KMS-11 (cell line): Measurements from ENCODE around the gene NR2E3.
A peak's percentile ranks its signal among the peaks of the same experiment; 100 is the strongest.

Experiments used
- H2AFZ ChIP-seq: fragments of 200-600 bp; sonication (generic); 2 replicates; pipeline ENCODE4 v1.6.1; 2016; ENCODE audit warnings: antibody characterized with exemption, mixed run types, low read depth
- H3K27ac ChIP-seq: fragments of 200-600 bp; sonication (generic); 2 replicates; pipeline ENCODE4 v1.6.1; 2016; ENCODE audit warnings: mild to moderate bottlenecking, mixed run types
- H3K27me3 ChIP-seq: fragments of 200-600 bp; sonication (generic); 2 replicates; pipeline ENCODE4 v1.6.1; 2017; ENCODE audit warnings: mild to moderate bottlenecking, low read depth, mixed run types, moderate library complexity; ENCODE audit not compliant: insufficient read depth
- H3K36me3 ChIP-seq: fragments of 200-600 bp; sonication (generic); 2 replicates; pipeline ENCODE4 v1.6.1; 2017; ENCODE audit warnings: mild to moderate bottlenecking, mixed run types; ENCODE audit not compliant: insufficient read depth
- H3K4me1 ChIP-seq: fragments of 200-600 bp; sonication (generic); 2 replicates; pipeline ENCODE4 v1.6.1; 2016; ENCODE audit warnings: mild to moderate bottlenecking, low read depth, mixed run types; ENCODE audit not compliant: poor library complexity, severe bottlenecking
- H3K4me2 ChIP-seq: fragments of 200-600 bp; sonication (generic); 2 replicates; pipeline ENCODE4 v1.7.0; 2016; ENCODE audit warnings: mild to moderate bottlenecking, mixed run types
- H3K4me3 ChIP-seq: fragments of 200-600 bp; sonication (generic); IDR thresholded peaks from 2 replicates; pipeline ENCODE4 v1.6.1; 2017; ENCODE audit warnings: low read depth, low read length, mixed read lengths; ENCODE audit not compliant: insufficient read depth
- H3K79me2 ChIP-seq: fragments of 200-600 bp; sonication (generic); 2 replicates; pipeline ENCODE4 v1.6.1; 2016; ENCODE audit warnings: low read depth, mixed run types; ENCODE audit not compliant: insufficient read depth
- H3K9ac ChIP-seq: fragments of 200-600 bp; sonication (generic); 2 replicates; pipeline ENCODE4 v1.6.1; 2016; ENCODE audit warnings: mild to moderate bottlenecking, mixed run types
- H4K20me1 ChIP-seq: fragments of 200-600 bp; sonication (generic); 2 replicates; pipeline ENCODE4 v1.6.1; 2016; ENCODE audit warnings: mild to moderate bottlenecking, mixed run types; ENCODE audit not compliant: insufficient read depth
- CTCF ChIP-seq: fragments of 200-600 bp; sonication (generic); conservative IDR thresholded peaks from 2 replicates; pipeline ENCODE4 v1.6.1; 2017; ENCODE audit warnings: low read depth, mild to moderate bottlenecking, antibody characterized with exemption, low read length, moderate library complexity, mixed read lengths

Gene NR2E3

GRCh38 chr15:71782422-71783165 lies 27.8 kb upstream of the NR2E3 start:
- TF ChIP-seq CTCF, result no peak
- H4K20me1 ChIP-seq, result no peaks in the 10 kb centered on the region
- H3K27me3 ChIP-seq, result no peaks in the 10 kb centered on the region
- H3K79me2 ChIP-seq, result no peaks in the 10 kb centered on the region
- H3K4me1 ChIP-seq, result peaks cover 4% of the 10 kb centered on the region
- no peaks in the 10 kb centered on the region for H3K36me3 ChIP-seq
- no peak overlapping the region for H3K9ac ChIP-seq
- H3K27ac ChIP-seq, result no peak overlapping the region
- no peak overlapping the region for H3K4me3 ChIP-seq
- H2AFZ ChIP-seq, result no peak overlapping the region
- no peak overlapping the region for H3K4me2 ChIP-seq

GRCh38 chr15:71784719-71785118 lies 25.6 kb upstream of the NR2E3 start:
- Histone ChIP-seq H2AFZ (no peak overlapping the region), H3K27me3 (no peaks in the 10 kb centered on the region), H3K27ac (no peak overlapping the region), H3K4me2 (no peak overlapping the region), H3K36me3 (no peaks in the 10 kb centered on the region), H3K4me3 (no peak overlapping the region), H3K4me1 (peaks cover 4% of the 10 kb centered on the region), H3K9ac (no peak overlapping the region), H4K20me1 (no peaks in the 10 kb centered on the region), H3K79me2 (no peaks in the 10 kb centered on the region)
- TF ChIP-seq CTCF, result peak; percentile 31

- Histone ChIP-seq H3K27ac (no peak overlapping the region), H3K4me2 (no peak overlapping the region), H3K27me3 (no peaks in the 10 kb centered on the region), H2AFZ (no peak overlapping the region), H3K4me3 (no peak overlapping the region), H3K79me2 (no peaks in the 10 kb centered on the region), H3K9ac (no peak overlapping the region), H3K36me3 (no peaks in the 10 kb centered on the region), H3K4me1 (no peaks in the 10 kb centered on the region), H4K20me1 (no peaks in the 10 kb centered on the region)
- TF ChIP-seq CTCF, result no peak
Observed at GRCh38 chr15:71785996-71786395, 24.4 kb upstream of the NR2E3 start.

GRCh38 chr15:71786673-71787072 lies 23.7 kb upstream of the NR2E3 start:
- Histone ChIP-seq H3K79me2 (no peaks in the 10 kb centered on the region), H3K4me1 (no peaks in the 10 kb centered on the region), H3K36me3 (no peaks in the 10 kb centered on the region), H3K4me3 (no peak overlapping the region), H3K4me2 (no peak overlapping the region), H3K27me3 (no peaks in the 10 kb centered on the region), H2AFZ (no peak overlapping the region), H3K27ac (no peak overlapping the region), H4K20me1 (no peaks in the 10 kb centered on the region), H3K9ac (no peak overlapping the region)
- no peak for TF ChIP-seq CTCF
